ENCODE measurements around the gene GRIN3B.

Gene GRIN3B

GRCh38 chr19:1003283-1003682 lies 3.1 kb downstream of the GRIN3B start:
- H3K4me3 ChIP-seq (replicated peaks; ENCODE audit: insufficient read depth, low read length), result no peak overlapping the region
- no peak for DNase-seq (ENCODE audit: low read depth in 1 of 2, low spot score in 1 of 2)
- no peak for TF ChIP-seq CTCF (IDR thresholded peaks at IDR 0.05; ENCODE audit: insufficient read depth, low read length)
- no peak for TF ChIP-seq REST (IDR thresholded peaks at IDR 0.05; ENCODE audit: insufficient replicate concordance, low read depth)
- TF ChIP-seq POLR2AphosphoS5 (IDR thresholded peaks at IDR 0.05; ENCODE audit: low read depth), result no peak
- TF ChIP-seq SPI1 (IDR thresholded peaks at IDR 0.05; ENCODE audit: borderline replicate concordance, low read depth), result no peak
- TF ChIP-seq GABPA (IDR thresholded peaks at IDR 0.05; ENCODE audit: low read depth), result no peak
- no peak overlapping the region for H3K27ac ChIP-seq (replicated peaks)
- H3K27me3 ChIP-seq (ENCODE audit: insufficient read depth, poor library complexity, severe bottlenecking), result peaks cover 29% of the 10 kb centered on the region

- no peak overlapping the region for H3K27ac ChIP-seq (replicated peaks)
- H3K27me3 ChIP-seq (ENCODE audit: insufficient read depth, poor library complexity, severe bottlenecking), result peaks cover 22% of the 10 kb centered on the region
- no peak overlapping the region for H3K4me3 ChIP-seq (replicated peaks; ENCODE audit: insufficient read depth, low read length)
- TF ChIP-seq CTCF (IDR thresholded peaks at IDR 0.05; ENCODE audit: insufficient read depth, low read length) (no peak), SPI1 (IDR thresholded peaks at IDR 0.05; ENCODE audit: borderline replicate concordance, low read depth) (no peak), POLR2AphosphoS5 (IDR thresholded peaks at IDR 0.05; ENCODE audit: low read depth) (no peak), REST (IDR thresholded peaks at IDR 0.05; ENCODE audit: insufficient replicate concordance, low read depth) (no peak), GABPA (IDR thresholded peaks at IDR 0.05; ENCODE audit: low read depth) (no peak)
- DNase-seq (ENCODE audit: low read depth in 1 of 2, low spot score in 1 of 2), result no peak
These were observed 4.1 kb downstream of the GRIN3B start for GRCh38 chr19:1004204-1004802.

GRCh38 chr19:1004803-1005664 lies 4.8 kb downstream of the GRIN3B start:
- DNase-seq (ENCODE audit: low read depth in 1 of 2, low spot score in 1 of 2), result no peak
- peaks cover 15% of the 10 kb centered on the region for H3K27me3 ChIP-seq (ENCODE audit: insufficient read depth, poor library complexity, severe bottlenecking)
- TF ChIP-seq CTCF (IDR thresholded peaks at IDR 0.05; ENCODE audit: insufficient read depth, low read length), result no peak
- no peak for TF ChIP-seq GABPA (IDR thresholded peaks at IDR 0.05; ENCODE audit: low read depth)
- TF ChIP-seq REST (IDR thresholded peaks at IDR 0.05; ENCODE audit: insufficient replicate concordance, low read depth), result no peak
- TF ChIP-seq SPI1 (IDR thresholded peaks at IDR 0.05; ENCODE audit: borderline replicate concordance, low read depth), result no peak
- TF ChIP-seq POLR2AphosphoS5 (IDR thresholded peaks at IDR 0.05; ENCODE audit: low read depth), result no peak
- H3K4me3 ChIP-seq (replicated peaks; ENCODE audit: insufficient read depth, low read length), result no peak overlapping the region
- no peak overlapping the region for H3K27ac ChIP-seq (replicated peaks)
